Fibroblast of skin of back (primary cell): ENCODE measurements around the gene MED4.

ENCODE experiments used
- DNase-seq: peaks from one replicate; pipeline ENCODE4 v3.0.0-alpha.2; 2013

MED4 gene

GRCh38 chr13:48029859-48030258 lies 65.0 kb downstream of the MED4 start:
- no peak for DNase-seq

DNA sequence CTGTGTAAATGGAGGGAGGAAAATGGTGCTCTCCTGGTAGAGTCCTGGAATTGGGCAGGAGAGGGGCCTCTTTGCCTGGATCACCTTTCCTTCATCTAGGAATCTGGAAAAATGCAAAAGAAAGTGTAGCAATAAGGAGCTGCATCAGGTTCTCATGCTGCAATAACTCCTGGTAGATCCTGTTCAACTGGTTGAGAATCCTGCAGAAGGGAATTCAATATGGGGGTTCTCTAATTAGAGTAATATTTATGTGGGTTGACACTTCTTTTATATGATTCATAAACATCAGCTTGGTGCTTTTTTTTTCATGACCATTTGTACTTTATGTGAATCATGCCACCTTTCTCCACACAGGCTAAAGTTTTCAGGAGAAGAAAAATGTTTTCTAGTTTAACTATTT lies 66.8 kb downstream of the MED4 start:
- DNase-seq = no peak
